GM19023 (cell line): Measurements from ENCODE around the gene PPL.
"Not testable (repeated sequence)": the region's sequence is repeated elsewhere in the genome, so short reads cannot be mapped to it uniquely, and the experiment has no call there.

Experiments
- ATAC-seq: cut with Tn5 transposase; IDR thresholded peaks from one replicate; pipeline ENCODE4 v1.9.1; 2021; ENCODE audit warnings: mild to moderate bottlenecking, moderate library complexity; ENCODE audit not compliant: unreplicated experiment

Gene PPL

DNA sequence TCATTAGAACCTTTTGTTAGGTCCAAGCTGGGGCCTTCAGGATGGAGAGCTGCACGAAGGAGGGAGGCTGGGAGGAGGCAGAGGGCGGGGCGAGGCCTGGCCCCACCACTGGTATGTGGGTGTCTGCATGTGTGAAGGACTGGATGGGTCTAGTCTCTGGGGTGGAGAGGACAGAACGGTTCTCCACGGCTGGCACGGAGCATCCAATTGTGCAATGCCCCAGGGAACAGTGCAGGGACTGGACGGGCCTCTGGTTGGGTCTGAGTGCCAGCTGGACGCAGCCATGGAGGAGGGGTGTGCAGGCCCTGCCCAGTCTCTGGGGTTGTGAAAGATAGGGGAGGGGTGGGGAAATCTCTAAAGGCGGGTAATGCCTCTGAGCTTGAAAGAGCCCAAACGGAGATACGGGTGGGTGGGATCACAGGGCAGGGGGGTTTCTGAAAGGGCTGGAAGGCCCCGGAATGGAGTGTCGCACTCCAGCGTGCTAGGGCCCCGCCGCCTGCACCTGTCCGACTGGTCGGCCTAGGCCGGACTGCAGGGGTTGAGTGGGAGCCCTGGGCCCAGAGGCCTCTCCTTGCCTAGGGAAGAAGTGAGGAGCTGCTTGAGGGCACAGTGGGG lies 1.6 kb downstream of the PPL start:
- ATAC-seq = no peak

DNA sequence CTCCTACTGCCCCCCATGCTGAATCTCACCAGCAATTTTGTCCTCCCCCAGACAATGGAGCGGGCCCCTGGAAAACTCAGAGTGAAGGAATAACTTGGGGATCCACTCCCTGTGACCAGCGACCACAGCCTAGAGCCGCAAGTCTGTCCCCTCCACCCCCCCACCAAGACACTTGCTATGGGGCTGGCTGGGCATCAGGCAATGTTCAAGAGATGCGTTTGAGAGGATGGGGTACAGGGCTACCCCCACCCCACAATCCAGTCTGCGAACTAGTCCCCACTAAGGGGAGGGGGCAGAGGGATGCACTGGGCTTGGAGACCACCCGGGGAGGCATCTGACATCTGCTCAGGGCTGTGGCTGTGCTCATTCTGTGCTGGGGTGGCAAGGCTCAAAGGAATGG lies 2.4 kb downstream of the PPL start:
- no peak for ATAC-seq

DNA sequence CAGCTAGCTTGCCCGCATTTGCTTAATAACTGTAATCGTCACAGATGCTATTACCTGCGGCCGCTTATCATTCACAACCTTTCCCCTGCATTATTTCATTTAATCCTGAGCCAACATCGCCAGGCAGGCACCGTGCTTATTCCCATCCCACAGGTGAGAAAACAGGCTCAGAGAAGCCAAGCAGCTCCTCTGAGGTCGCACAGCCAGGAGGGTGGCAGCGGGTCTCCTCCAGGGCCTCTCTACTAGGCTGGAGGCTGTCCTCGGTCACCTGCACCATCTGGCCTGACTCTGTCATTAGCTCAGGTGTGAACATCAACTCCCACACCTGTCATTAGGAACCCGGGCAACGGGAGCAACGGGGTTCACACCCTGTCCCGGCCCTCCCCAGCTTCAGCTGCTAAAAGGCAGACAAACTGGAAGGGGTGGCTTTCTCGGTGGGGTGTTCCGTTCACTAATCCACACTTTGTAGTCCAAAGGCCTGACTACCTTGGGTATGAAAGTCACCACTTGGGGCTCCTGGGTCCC lies 3.0 kb downstream of the PPL start:
- ATAC-seq = no peak

DNA sequence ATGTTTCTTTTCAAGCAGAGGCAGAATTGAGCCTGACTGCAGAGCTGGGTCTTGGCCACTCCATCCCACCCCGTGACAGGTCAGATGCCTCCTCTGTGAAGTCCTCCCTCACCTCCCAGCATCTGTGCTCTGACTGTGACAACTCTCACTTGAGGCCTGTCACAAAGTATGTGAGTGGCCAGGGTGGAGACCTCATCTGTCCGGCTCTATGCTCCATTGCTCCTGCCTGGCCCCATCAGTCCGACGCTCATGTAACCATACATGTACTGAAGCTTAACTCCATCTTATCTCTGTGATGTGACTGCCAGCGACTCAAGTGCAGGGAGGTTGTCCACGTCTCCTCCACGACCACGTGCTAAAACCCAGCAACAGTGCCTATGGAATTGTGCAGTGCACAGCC lies 3.5 kb downstream of the PPL start:
- ATAC-seq = no peak

DNA sequence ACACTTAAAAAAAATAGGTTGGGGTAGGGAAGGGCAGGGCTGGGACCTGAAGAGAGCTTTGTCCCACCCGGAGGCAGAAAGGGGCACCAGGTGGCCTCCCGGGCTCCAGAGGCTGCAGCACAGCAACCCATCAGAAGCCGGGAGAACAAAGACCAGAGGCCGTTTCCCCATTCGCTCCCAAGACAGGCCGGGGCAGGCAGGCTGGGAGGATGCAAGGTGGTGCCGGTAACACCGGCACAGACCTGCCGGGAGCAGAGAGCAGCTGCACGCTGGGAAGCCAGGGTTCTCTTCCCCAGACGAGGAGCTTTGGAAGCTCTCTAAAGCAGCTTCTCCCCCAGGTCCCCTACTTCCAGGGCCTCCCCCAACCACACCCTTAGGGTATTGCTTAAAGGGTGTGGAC lies 5.6 kb downstream of the PPL start:
- ATAC-seq = no peak

DNA sequence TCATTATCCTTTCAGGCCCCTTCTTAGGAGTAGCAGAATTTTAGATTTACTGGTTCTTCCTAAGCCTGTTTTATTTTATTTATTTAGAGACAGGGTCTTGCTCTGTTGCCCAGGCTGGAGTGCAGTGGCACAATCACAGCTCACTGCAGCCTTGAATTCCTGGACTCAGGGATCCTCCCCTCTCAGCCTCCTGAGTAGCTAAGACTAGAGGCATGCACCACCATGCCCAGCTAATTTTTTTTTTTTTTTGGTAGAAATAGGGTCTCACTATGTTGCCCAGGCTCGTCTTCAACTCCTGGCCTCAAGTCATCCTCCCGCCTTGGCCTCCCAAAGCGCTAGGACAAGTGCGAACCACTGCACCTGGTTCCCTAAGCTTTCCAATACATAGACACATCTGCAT lies 7.3 kb downstream of the PPL start:
- not testable (repeated sequence) for ATAC-seq

DNA sequence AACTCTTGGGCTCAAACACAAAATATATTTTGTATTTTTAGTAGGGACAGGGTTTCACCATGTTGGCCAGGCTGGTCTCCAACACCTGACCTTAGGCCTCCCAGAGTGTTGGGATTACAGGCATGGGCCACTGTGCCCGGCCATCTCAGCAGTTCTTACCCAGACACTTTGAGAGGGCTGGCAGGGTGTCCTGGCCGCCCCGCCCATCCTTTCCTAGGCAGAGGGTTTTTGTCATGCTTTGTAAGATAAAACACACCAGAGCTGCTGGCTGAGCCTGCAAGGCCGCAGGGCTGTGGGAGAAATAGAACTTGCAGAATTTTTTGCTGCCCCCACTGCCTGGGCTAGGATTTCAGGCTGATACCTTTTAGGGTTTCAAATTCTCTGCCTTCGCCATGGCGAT lies 8.7 kb downstream of the PPL start:
- no peak for ATAC-seq

DNA sequence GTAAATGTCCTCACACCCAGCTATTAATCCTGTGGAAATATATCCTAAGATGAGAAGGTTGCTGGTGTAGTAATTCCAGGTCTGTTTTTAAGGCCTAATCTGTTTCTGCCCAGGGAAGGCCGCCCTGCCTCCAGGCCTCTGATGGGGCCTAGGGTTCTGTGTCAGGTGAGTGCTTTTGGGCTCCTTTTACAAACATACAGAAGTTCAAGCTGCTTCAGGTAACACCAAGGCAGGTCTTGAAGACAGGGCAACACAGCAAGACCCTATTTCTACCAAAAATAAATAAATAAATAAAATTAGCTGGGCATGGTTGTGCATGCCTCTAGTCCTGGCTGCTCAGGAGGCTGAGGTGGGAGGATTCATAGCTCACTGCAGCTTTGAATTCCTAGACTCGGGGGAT lies 9.3 kb downstream of the PPL start:
- no peak for ATAC-seq

DNA sequence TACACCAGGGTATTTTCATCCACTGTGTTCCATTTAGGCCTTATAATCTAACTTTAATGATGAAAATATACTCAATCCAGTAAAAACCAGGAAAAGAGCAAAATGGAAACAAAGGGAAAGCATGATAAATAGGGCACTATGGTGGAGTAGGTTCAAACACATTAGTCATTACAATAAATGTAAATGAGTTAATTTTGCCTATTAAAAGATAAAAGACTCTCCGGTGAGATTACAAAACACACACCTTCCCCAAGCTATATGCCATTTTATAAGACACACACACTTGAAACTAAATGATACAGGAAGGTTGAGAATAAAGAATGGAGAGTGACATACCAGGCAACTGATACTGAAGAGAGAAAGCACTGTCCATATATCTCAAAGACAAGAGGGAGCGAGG lies 10.0 kb downstream of the PPL start:
- ATAC-seq = no peak

DNA sequence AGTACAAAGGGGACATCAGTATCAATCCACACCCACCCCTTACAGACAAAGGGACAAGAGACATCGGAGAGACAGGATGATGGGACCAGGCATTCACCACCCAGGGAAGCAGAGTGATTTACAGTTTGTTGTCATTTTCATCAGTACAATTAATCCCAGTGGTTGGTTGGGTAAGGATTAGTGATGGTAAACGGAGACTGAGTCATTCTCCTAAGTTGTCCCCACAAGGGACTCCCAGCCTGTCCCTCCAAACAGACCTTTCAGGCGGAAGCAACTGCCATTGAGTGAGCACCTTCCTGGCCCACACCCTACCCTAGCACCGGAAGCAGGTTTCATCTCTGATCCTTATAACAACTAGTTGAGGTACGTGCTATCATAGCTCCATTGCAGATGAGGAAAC lies 11.2 kb downstream of the PPL start:
- ATAC-seq = no peak

DNA sequence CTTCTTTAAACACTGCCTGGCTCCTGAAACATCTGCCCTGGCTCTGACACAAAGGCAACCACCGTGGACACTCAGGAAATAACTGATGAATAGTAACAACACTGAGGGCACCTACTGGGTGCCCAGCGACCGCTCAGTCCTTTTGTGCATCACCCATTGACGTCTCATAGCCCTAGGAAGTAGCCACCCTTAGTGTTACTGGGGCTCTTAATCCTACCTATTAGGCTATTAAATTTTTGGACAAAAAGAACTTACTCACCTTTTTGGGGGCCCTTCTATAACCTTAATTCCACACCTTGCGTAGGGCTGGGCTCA lies 11.7 kb downstream of the PPL start:
- no peak for ATAC-seq

DNA sequence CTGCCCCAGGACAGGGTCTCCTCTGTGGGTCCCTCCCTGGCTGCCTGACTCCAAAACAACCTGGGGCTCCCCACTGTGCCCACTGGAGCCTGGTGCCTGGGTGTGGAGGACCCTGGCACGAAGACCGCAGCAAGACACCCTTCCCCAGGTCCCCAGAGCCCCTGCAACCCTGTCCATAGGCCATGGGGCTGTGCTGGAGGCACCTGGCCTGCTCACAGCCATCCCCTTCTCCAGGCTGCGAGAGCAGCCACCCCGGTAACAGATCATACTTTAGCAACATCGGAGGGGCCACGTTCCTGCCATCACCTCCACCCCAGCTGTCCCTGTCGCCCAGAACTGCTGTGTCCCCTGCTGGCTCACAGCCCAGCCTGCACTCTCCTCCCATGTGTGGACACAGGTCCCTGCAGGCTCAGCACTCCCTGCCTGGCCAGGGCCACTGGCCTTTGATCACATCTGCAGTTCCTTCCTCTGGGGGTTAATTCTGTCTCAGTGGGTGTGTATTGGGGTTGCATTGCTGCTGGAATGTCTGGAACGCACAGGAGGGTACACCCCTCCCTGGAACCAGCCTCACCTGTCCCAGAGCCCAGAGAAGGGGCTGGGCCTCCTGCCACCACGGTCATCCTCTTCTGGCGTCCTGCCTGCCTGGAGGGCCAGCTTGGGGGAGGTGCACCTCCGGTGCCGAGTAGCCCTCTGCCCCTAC lies 12.2 kb downstream of the PPL start:
- ATAC-seq = no peak

DNA sequence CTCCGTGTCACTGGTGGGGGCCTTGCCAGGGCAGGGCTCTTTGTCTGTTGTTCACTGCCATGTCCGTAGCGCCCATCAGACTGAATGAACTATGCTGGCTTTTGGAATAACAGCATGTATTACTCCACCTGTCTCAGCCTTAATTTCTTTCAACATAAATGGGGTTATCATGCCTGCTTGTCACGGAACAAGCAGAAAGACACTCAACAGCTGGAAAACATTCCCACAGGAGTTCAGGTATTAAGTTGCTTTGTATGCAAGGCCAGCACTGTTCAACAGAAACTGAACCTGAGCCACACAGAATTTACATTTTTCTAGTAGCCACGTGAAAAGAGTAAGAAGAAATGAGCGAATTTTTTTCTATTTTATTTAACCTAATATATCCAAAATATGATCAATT lies 13.1 kb downstream of the PPL start:
- no peak for ATAC-seq

DNA sequence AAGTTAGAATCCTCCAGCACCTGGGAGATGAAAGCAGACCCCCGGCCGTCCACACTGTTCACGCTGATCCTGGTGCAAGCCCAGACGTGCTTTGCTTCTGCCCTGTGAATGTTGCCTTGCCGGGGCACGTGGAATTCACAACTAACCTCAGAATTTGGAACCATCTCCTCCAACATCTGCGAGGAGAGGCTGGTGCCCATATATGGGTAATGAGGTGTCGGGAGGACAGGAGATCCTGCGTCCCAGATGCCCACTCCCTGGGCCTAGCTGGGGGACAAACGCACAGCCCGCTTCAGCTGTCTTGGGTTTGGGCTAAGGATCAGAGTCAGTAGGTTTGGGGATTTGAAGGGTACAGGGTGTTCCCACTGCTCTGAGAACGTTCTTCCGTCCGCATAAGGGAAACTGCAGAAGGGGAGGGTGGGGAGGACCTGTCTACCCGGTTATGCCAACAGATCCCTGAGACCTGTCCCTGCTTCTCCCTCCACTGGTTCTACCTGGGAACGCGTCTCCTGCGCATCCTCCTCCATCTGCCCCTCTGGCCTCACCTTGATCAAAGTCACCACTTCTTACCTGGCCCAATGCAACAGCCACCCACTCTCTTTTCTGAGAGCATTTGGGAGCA lies 14.1 kb downstream of the PPL start:
- ATAC-seq = no peak

DNA sequence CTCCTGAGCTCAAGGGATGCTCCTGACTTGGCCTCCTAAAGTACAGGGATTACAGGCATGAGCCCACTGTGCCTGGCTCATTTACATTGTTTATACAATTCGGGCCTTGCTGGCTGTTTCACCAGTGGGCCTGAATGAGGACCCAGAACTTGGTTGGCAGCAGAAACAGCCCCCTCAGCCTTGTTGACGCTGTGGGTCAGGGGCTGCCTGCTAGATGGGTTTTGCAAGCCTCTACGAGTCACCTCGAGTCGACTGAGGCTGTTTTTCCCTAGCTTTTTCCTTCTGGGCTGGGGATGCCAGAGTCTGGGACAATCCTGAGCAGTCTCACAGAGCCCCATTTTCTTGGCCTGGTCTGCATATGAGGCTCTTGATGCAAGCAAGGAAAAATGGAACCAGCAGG lies 16.1 kb downstream of the PPL start:
- no peak for ATAC-seq

DNA sequence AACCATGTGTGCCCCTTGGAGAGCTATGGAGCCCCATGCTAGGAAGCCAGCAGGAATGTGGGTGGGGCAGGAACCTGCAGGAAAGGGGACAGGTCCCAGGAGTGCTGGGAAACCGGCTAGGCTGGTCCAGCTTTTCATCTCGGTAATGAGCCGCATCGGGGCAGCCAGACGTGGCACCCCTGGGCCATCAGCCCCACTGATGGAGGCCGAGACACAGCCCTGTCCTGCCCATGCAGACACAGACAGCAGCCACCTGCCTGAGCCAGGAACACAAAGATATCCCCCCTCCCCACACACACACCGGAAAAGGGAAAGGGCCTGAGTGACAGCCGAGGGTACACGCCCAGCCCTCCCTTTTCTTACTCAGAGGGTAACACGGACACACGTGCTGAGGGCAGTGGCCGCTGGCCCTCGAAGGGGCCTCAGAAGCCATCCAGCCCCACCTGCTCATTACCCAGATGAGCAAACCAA lies 18.1 kb downstream of the PPL start:
- no peak for ATAC-seq

DNA sequence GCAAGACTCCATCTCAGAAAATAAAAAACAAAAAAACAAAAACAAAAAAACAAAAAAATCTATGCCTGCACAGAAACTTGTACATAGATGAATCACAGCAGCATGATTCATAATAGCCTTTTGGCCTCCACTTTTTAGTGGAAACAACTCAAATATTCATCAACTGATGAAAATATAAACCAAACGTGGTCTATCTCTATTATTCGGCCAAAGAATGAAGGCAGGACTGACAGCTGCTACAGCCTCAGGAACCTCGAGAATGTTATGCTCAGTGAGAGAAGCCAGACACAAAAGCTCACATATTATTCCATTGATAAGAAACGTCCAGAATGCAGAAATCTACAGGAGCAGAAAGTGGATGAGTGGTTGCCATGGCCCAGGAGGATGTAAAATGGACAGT lies 19.8 kb downstream of the PPL start:
- ATAC-seq = no peak

DNA sequence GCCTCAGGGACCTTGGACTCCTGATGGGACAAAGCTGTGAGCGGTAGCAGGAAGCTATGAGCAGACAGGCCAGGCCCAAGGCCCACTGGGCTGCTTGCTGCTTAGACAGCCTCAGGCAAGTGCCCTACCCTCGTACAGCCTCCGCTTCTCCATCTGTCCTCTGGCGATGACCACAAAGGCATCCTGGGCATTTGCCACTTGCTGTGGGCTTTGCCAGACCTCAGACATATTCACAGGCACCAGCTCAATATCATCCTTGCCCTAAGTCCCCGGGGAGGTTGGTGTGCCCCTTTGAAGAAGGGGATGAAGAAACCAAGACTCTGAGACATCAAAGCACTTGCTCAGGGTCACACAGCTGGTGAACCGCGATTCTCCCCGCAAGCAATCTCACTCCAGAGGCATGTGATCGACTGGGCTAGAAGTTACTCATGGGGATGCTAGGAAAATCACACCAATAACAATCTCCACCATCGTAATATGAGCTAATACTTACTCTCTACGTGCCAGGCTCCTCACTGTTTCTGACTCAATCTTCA lies 21.7 kb downstream of the PPL start:
- ATAC-seq = no peak

DNA sequence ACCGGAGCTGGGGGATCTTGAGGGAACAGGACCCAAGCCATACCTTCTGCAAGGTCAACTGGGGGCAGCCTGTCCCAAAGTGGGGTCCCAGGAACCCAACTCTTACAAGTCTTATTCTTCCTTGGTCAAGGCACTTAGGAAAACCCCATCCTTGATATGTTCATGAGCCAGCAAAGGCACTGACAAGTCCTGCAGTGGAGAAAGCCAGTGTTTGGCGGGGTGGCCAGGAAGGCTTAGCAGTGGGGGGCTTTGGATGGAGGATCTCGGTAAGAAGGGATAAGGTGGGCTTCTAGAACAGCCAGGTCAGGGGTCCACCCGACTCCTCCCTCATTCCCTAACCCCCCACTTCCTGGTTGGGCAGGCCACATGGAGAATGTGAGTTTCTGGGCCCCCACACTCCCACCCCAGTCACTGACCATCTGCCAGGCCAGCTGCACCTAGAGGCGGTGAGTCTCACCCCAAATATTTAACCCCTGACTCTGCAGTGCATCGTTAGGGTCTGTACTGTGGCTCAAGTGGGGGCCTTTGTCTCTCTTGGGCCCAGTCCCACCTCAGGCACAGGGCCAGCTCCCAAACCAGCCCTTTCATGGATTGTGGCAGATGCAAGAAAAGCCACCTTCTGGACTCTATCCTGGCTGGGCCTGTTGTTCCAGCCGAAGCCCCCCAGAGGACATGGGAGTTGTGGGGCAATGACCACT lies 22.3 kb downstream of the PPL start:
- no peak for ATAC-seq

DNA sequence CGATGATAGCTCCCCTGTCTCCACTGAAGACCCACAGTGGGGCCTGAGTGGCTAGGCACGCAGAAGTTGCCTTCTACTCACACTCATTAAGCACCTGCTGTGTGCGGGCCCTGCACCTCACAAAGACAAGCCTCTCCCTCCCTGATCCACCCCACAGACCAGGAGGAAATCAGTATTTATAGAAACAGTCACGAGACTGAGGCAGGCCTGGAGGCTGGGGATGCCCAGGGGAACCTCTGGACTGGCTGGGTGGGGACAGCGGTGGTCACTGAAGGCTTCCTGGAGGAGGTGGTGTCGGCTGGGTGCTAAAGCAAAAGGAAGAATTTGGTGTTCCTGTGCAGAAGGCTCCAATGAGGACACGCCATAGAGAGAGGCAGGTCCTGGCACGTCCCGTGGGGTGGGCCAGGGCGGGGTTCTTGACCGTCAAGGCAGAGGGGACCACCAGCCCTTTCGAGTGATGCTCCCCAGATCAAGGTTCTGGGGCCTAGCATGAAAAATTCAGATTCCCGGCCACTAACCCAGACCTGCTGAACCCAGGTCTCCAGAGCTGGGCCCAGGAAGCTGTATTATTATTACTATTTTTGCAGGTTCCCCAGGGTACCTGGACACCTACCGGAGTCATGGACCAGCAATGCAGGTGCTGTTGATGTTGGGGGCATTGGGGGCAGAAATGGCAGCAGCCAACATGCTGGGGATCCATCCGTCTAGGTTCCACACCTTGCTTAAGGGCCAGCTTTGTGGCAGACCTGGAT lies 23.0 kb downstream of the PPL start:
- ATAC-seq = no peak
